NCI-H774 (cell line): ENCODE results near the gene GALNT10.

Source experiments
- DNase-seq: peaks from one replicate; lab custom pipeline; 2025; lab: John Stamatoyannopoulos, UW

Gene GALNT10

GRCh38 chr5:154179846-154180710 is 10.5 kb upstream of the GALNT10 start:
- DNase-seq = peak; percentile 43

GRCh38 chr5:154181161-154181560 is 9.4 kb upstream of the GALNT10 start:
- no peak for DNase-seq

GRCh38 chr5:154189256-154189818 is 1.2 kb upstream of the GALNT10 start:
- DNase-seq = no peak

- peak; percentile 60 for DNase-seq
Observed at GRCh38 chr5:154189819-154190594, 526 bp upstream of the GALNT10 start.

GRCh38 chr5:154191467-154192261 is 1.1 kb downstream of the GALNT10 start:
- no peak for DNase-seq

- DNase-seq = no peak
Observed at GRCh38 chr5:154193283-154193682, 2.8 kb downstream of the GALNT10 start.

- no peak for DNase-seq
Observed at GRCh38 chr5:154193701-154194121, 3.2 kb downstream of the GALNT10 start.

GRCh38 chr5:154194345-154195329 is 4.1 kb downstream of the GALNT10 start:
- no peak for DNase-seq

GRCh38 chr5:154196281-154196680 is 5.7 kb downstream of the GALNT10 start:
- DNase-seq = no peak

GRCh38 chr5:154196955-154197652 is 6.6 kb downstream of the GALNT10 start:
- no peak for DNase-seq

GRCh38 chr5:154197801-154198491 is 7.4 kb downstream of the GALNT10 start:
- peak; percentile 88 for DNase-seq

GRCh38 chr5:154198611-154199230 is 8.2 kb downstream of the GALNT10 start:
- DNase-seq = peak; percentile 19

- DNase-seq = no peak
Observed at GRCh38 chr5:154199263-154199662, 8.7 kb downstream of the GALNT10 start.

GRCh38 chr5:154199671-154200220 is 9.2 kb downstream of the GALNT10 start:
- DNase-seq = no peak

- DNase-seq = no peak
Observed at GRCh38 chr5:154200221-154200620, 9.7 kb downstream of the GALNT10 start.

- no peak for DNase-seq
Observed at GRCh38 chr5:154201108-154201769, 10.7 kb downstream of the GALNT10 start.

GRCh38 chr5:154202379-154203260 is 12.1 kb downstream of the GALNT10 start:
- no peak for DNase-seq
